NCI-H146 treated with DMSO at 0.1 percent for 48 hours (cell line): ENCODE results near the gene ATN1.
A peak's percentile ranks its signal among the peaks of the same experiment; 100 is the strongest.
"Not testable (repeated sequence)": the region's sequence is repeated elsewhere in the genome, so short reads cannot be mapped to it uniquely, and the experiment has no call there.

Source experiments
- DNase-seq: peaks from one replicate; lab custom pipeline; 2025; ENCODE audit not compliant: unreplicated experiment; lab: John Stamatoyannopoulos, UW

ATN1 gene

GRCh38 chr12:6927379-6928021 lies at the start of gene ATN1:
Gene ATN1 (plus strand): TSS chr12:6927959. CDS start chr12:6934002, 6,043 bp downstream.
- peak; percentile 75 for DNase-seq

GRCh38 chr12:6879824-6880223 lies 47.9 kb upstream of the ATN1 start:
- not testable (repeated sequence) for DNase-seq

- no peak for DNase-seq
These were observed 44.5 kb upstream of the ATN1 start for GRCh38 chr12:6883252-6883651.

GRCh38 chr12:6883683-6884082 lies 44.1 kb upstream of the ATN1 start:
- DNase-seq = no peak

DNA sequence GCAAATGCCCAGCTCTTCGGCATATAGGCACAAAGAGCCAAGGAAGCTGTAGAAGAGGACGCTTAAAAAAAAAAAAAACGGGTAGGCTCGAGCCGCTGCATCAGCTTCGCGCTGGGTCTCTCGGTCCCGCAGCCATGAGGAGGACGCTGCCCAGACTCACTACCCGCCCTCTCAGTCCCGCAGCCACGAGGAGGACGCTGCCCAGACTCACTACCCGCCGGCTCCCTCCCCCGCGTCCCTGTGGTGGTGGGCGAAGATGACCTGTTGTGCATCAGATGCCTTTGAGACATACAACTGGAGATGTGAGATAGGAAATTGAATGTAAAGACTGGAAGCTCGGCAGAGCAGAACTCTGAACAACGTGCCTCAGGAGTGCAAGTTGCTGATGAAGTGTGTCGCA lies 43.2 kb upstream of the ATN1 start:
- no peak for DNase-seq

DNA sequence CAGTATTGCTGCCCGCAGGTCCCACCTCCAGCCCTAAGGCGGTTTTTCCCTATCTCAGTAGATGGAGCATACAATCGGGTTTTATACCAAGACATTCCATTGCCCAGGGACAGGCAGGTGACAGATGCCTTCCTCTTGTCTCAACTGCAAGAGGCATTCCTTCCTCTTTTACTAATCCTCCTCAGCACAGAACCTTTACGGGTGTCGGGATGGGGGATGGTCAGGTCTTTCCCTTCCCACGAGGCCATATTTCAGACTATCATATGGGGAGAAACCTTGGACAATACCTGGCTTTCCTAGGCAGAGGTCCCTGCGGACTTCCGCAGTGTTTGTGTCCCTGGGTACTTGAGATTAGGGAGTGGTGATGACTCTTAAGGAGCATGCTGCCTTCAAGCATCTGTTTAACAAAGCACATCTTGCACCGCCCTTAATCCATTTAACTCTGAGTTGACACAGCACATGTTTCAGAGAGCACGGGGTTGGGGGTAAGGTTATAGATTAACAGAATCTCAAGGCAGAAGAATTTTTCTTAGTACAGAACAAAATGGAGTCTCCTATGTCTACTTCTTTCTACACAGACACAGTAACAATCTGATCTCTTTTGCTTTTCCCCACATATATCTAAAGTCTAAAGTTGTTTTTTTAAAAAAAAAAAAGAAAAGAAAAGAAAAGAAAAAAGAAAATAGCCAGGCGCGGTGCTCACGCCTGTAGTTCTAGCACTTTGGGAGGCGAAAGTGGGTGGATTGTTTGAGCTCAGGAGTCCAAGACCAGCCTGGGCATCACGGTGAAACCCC lies 41.4 kb upstream of the ATN1 start:
- DNase-seq = not testable (repeated sequence)

GRCh38 chr12:6887460-6887859 lies 40.3 kb upstream of the ATN1 start:
- no peak for DNase-seq

- no peak for DNase-seq
These were observed 39.4 kb upstream of the ATN1 start for GRCh38 chr12:6888360-6888759.

GRCh38 chr12:6888794-6889193 lies 39.0 kb upstream of the ATN1 start:
- DNase-seq = not testable (repeated sequence)

GRCh38 chr12:6889775-6890573 lies 37.8 kb upstream of the ATN1 start:
- not testable (repeated sequence) for DNase-seq

DNA sequence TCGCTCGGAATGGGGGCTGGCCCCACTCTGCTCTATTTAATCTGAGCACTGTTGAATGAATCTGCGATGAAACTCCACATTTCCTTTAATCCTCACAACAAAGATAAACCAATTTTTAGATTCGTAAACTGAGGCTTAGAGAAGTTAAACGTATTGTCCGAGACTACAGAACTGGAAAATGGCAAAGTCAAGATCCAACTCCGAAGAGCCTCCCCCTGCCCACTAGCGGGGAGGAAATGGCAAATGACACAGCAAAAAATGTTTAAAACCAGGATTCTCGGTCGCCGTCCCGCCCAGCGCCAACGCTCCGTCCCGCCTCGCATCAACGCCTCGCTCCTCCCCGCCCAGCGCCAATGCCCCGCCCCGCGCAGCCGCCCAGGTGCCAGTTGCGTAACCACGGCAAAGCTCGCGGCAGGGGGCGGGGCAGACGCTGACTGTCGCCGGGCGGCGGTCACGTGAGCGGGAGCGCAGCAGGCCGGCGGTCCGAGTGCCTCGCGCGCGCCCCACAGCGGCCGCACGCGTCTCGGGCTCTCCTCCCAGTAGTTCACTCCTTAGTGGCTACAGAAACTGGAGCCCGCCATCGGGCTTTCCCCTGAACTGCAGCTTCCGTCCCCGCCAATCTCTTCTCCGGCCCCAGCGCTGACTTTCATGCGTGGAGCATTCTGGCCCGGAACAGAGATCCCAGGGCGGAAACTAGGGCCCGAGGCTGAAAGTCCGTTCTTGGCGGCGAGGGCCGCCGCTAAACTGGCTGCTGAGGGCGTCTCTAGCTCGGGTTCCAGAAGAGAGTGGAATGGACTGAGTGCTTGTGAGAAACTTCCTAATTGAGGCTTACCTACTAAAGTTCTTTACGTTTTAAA lies 36.7 kb upstream of the ATN1 start:
- peak; percentile 97 for DNase-seq

GRCh38 chr12:6891646-6892001 lies 36.1 kb upstream of the ATN1 start:
- DNase-seq = no peak

- not testable (repeated sequence) for DNase-seq
These were observed 35.1 kb upstream of the ATN1 start for GRCh38 chr12:6892683-6893082.

DNA sequence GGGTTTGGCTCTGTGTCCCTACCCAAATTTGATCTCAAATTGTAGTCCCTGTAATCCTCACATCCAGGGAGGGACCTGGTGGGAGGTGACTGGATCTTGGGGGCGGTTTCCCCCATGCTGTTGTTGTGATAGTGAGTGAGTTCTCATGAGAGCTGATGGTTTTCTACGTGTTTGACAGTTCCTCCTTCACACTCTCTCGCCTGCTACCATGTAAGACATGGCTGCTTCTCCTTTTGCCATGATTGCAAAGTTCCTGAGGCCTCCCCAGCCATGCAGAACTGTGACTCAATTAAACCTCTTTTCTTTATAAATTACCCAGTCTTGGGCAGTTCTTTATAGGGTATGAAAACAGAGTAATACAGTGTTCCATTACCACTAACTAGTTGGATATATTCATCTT lies 33.4 kb upstream of the ATN1 start:
- no peak for DNase-seq

DNA sequence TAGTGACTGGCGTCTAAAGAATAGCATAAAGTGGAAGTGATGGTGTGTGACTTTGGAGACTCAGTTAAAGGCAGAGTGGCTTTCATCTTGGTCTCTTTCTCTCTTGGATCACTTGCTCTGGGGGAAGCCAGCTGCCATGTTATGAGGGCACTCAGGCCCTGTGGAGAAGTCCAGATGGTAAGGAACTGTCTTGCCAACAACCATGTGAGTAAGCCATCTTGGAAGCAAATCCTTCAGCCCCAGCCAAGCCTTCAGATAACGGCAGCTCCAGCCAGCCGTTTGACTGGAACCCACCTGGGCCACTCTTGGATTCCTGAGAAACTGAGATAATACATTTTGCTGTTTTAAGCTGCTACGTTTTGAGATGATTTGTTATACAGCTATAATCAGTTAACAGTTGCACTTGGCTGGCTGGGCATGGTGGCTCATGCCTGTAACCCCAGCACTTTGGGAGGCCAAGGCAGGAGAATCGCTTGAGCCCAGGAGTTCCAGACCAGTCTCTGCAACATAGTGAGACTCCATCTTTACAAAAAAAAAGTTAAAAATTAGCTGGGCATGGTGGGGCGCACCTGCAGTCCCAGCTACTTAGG lies 30.8 kb upstream of the ATN1 start:
- DNase-seq = no peak

- DNase-seq = no peak
These were observed 28.3 kb upstream of the ATN1 start for GRCh38 chr12:6899427-6899826.

GRCh38 chr12:6899837-6900519 lies 27.8 kb upstream of the ATN1 start:
- peak; percentile 78 for DNase-seq

- no peak for DNase-seq
These were observed 25.3 kb upstream of the ATN1 start for GRCh38 chr12:6902448-6902847.

DNA sequence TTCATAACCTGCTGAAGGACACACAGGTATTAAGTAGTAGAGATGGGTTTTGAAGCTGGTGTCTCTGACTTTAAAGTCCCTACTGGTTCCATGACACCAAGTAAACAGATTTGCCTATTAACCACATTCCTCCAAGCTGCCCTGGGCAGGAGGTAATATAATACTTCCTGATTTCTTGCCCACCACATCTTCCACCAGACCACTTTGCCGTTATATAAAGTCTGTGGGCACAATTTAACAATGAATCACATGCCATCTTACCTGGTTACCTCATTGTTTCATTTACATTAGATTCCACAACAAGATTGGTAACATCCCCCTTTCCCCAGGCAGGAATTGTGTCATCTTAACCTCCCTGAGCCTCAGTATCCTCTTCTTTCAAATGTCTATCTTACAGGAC lies 24.0 kb upstream of the ATN1 start:
- no peak for DNase-seq
